GM20000 (cell line): ENCODE data around the gene KLF11.

Experiments used
- DNase-seq: peaks from one replicate; pipeline ENCODE4 v3.0.0; 2012; ENCODE audit warnings: low spot score
- CTCF ChIP-seq: IDR thresholded peaks from 2 replicates; pipeline ENCODE4 v1.5.1; 2012; ENCODE audit warnings: mild to moderate bottlenecking, control low read depth; ENCODE audit errors: extremely low read depth, missing control alignments

KLF11 gene

GRCh38 chr2:10043256-10043905 is at the start of gene KLF11:
TSS of gene KLF11 (plus strand) at chr2:10043550. CDS start at chr2:10043717, 167 bp downstream.
- DNase-seq = peak; percentile 97
- TF ChIP-seq CTCF = no peak

GRCh38 chr2:9994462-9994861 is 48.9 kb upstream of the KLF11 start:
- no peak for TF ChIP-seq CTCF
- no peak for DNase-seq

- no peak for TF ChIP-seq CTCF
- DNase-seq = no peak
Observed at GRCh38 chr2:9995059-9995458, 48.3 kb upstream of the KLF11 start.

GRCh38 chr2:9996321-9996720 is 47.0 kb upstream of the KLF11 start:
- TF ChIP-seq CTCF = no peak
- no peak for DNase-seq

GRCh38 chr2:9997936-9998335 is 45.4 kb upstream of the KLF11 start:
- no peak for DNase-seq
- TF ChIP-seq CTCF = no peak

- no peak for TF ChIP-seq CTCF
- DNase-seq = no peak
Observed at GRCh38 chr2:9998916-9999654, 44.3 kb upstream of the KLF11 start.

GRCh38 chr2:9999693-10000092 is 43.7 kb upstream of the KLF11 start:
- no peak for DNase-seq
- TF ChIP-seq CTCF = no peak
